ENCODE results near the gene DNASE1L1.

DNA sequence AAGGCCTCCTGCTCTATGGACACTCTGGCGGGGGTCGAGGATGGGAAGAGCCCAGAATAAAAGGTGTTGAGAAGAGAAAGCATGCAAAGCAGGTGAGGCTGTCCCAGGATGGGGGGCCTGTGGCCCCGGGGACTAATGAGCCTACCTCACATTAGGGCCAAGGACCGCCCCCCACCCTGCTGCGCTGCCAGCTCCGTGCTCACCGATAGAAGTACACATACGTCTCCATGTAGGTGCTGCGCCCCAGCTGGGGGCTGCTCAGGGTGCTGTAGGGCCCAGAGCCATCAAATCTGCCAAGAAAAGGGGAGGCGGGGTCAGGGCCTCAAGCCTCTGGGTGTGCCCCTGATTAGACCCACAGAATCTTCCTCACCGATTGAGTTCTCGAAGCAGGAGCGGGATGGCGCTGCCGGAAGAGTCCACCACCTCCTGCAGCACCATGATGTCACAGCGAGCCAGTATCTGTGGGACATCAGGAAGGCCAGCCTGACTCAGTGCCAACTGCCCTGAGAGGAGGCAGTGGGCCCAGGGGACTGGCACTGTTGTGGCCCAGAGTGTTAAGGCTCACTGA is 4.3 kb downstream of the DNASE1L1 start:
- TF ChIP-seq, protein P1, sequence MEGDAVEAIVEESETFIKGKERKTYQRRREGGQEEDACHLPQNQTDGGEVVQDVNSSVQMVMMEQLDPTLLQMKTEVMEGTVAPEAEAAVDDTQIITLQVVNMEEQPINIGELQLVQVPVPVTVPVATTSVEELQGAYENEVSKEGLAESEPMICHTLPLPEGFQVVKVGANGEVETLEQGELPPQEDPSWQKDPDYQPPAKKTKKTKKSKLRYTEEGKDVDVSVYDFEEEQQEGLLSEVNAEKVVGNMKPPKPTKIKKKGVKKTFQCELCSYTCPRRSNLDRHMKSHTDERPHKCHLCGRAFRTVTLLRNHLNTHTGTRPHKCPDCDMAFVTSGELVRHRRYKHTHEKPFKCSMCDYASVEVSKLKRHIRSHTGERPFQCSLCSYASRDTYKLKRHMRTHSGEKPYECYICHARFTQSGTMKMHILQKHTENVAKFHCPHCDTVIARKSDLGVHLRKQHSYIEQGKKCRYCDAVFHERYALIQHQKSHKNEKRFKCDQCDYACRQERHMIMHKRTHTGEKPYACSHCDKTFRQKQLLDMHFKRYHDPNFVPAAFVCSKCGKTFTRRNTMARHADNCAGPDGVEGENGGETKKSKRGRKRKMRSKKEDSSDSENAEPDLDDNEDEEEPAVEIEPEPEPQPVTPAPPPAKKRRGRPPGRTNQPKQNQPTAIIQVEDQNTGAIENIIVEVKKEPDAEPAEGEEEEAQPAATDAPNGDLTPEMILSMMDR (IDR thresholded peaks at IDR 0.05; ENCODE audit: low read length), result no peak
- no peak for TF ChIP-seq EZH2 (IDR thresholded peaks at IDR 0.05; ENCODE audit: borderline replicate concordance, low read length)

Measured in OCI-LY1 (cell line).